GM10847 (cell line): ENCODE data around the gene LRRK2.

ENCODE experiments used
- POLR2A ChIP-seq: IDR thresholded peaks from 2 replicates; pipeline ENCODE4 v1.6.1; 2011; ENCODE audit not compliant: insufficient read length; ENCODE audit errors: extremely low read depth

Gene LRRK2

DNA sequence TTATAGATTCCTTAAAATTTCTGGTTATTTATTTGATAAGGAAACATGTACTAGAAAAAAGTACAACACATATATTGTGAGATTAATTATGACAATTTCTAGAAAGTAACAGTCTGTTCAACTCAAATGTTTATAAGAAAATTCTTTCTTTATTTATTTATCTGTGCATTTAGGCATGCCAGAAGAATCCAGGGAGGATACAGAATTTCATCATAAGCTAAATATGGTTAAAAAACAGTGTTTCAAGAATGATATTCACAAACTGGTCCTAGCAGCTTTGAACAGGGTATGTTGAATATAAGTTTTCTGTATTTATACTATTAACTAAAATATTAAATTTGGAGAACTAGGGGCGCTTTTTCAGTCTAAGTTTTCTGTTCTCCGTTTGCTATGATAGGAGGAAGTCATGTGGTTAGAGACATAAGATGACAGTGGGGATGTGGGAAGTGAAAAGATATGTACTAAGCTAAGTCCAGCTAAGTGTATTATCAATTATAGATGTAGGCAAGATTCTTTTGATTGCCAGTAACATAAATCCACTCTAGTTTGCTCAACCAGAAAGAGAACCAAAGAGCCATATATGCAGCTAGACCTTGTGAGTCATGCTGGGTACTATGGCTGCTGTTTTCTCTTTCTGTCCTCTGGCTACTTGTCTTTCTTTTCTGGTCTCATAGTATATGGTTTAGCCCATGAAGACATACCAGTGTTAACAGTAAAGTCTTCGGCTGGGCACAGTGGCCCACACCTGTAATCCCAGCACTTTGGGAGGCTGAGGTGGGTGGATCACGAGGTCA is 39.0 kb downstream of the LRRK2 start:
- TF ChIP-seq POLR2A: no peak

DNA sequence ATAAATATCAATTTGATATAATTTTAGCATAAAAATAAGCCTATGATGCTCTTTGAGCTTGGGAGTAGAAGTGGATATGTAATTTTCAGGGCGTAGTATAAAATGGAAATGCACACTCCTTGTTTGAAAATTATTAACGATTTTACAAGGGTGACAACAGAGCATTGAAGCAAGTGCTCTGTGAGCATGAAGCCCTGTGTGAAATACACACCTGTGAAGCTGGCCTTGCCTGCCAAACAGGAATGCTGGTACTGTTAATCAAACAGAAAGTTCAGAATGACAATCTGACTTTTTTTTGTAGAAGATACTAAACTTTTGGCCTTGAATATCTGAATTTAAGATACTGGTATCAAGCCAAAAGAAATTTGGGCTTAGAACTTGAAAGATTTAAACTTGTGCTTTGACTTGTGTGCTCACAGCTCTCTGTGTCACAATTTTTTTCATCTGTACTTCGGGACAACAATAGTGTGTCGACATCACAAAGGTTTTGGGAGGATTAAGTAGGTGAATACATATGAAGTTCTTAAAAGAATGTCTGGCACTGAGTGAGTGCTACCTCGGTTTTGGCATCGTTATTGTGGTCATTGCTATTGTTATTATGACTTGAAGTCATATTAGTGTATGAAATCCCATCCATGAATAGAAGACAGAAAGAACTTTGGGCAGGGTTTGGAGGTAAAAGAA is 47.3 kb downstream of the LRRK2 start:
- no peak for TF ChIP-seq POLR2A

DNA sequence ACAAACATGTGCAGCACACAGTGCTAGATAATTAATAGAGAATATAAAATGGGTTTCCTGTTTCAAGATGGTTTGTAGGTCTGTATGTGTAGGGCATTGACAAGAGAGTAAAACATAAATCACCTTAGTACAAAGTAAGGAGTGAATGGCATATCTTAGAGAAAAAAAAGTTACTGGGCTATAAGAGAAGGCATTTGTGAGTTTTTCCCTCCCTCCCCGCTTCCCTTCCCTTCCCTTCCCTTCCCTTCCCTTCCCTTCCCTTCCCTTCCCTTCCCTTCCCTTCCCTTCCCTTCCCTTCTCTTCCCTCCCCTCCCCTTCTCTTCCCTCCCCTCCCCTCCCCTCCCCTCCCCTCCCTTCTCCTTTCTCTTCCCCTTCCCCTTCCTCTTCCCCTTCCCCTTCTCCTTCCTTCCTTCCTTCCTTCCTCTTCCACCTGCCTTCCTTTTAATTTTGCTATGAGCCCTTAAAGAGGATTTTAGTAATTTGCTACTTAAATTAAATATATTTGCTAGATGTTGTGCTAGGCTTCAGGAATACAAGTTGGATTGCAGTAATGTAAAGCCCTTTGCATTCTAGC is 57.1 kb downstream of the LRRK2 start:
- no peak for TF ChIP-seq POLR2A

DNA sequence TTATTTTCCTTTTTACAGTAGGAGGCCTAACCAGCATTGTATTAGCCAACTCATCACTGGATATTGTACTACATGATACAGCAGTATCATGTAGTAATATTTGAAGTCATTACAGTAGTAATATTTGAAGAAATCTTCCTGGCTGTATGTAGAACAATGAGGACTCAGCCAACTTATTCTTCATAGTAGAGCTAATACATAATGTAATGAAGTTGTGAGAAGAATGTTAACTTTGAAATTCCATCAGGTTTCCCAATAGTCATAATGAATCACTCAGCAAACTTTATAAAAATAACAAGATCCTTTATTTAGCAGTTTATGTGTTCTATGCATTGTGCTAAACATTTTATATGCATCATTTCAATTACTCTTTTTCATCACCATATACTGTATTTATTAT is 61.8 kb downstream of the LRRK2 start:
- no peak for TF ChIP-seq POLR2A

DNA sequence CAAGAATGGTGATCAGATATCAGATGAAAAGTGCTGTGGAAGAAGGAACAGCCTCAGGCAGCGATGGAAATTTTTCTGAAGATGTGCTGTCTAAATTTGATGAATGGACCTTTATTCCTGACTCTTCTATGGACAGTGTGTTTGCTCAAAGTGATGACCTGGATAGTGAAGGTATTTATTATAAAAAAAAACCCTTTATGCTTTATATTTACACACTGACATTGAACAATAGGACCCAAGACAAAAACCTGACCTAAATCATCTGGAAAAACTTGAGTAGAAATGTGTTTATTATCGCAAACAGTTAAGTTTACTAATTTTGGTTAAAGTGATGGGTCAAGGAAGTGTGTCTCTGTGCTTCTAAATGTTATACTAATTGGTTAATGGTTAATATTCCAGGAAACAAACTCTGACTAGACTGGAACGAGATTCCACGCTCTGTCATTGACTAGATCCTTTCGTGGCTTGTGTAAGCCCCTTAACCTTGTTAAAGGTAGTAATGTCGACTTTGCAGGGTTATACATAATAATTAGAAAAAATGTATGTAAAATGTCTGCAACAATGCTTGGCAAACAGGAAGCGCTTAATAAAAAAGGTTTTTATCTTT is 62.7 kb downstream of the LRRK2 start:
- no peak for TF ChIP-seq POLR2A

DNA sequence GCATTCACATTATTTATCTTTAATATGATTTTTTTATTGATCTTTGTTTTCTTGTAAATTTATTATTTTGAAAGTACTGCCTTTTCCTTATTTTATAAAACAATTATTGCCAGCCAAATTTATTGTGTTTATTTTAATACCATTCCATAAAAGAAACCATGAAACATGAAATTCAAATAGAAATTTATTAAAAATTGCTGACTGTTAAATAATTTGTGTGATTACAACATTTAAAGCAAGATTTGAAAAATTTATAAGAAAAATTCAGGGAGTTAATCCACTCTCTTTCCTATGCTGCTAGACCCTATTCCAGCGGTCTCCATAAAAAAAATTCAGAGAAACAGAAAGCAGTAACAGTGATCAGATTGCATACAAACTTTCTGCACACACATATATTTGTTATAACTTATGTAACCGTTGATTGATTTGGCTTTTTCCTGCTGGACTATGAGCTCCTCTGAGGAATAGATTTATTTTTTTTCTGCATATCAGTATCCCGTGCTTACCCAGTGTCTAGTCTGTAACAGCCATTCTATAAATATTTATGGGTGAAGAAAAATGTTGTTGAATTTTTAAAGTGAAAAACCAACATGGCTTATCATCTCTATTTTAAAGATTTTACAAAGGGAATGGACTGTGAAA is 68.1 kb downstream of the LRRK2 start:
- no peak for TF ChIP-seq POLR2A

DNA sequence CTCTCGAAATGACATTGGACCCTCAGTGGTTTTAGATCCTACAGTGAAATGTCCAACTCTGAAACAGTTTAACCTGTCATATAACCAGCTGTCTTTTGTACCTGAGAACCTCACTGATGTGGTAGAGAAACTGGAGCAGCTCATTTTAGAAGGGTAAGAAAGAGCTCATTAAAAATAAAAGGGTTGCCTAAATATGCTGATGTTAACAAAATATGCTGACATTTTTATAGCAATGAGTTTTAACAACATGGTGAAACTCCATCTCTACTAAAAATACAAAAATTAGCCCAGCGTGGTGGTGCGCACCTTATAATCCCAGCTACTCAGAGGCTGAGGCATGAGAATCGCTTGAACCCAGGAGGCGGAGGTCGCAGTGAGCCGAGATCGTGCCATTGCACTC is 73.5 kb downstream of the LRRK2 start:
- no peak for TF ChIP-seq POLR2A

DNA sequence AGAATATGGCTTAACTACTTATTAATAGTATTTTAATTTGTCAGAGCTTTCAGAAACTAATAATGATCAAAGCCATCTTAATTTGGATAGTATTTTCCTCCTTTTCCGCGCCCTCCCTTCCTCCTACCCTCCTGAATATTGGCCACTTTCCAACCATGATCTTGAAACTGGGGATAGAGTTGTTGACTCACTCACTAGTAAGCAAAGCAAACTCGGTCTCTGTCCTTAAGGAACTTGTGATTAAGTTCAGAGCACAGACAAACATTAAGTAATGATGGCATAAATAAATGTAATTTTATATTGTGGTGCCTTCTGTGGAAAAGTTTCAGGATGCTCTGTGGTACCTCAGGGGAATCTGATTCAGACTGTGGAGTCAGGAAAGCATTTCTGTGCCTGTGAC is 75.7 kb downstream of the LRRK2 start:
- TF ChIP-seq POLR2A: no peak

DNA sequence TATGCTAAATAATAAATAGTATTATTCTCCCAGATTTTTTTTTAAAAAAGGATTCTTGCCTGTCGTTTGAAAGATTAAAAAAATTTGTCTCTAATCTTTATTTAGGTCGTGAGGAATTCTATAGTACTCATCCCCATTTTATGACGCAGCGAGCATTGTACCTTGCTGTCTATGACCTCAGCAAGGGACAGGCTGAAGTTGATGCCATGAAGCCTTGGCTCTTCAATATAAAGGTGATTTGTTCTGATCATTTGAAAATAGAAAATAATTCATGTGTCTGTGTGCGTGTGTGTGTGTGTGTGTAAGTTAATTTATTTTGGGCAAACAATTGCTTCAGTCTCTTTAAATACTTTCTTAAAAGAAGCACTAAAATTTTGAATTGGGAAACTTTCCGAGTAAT is 84.2 kb downstream of the LRRK2 start:
- no peak for TF ChIP-seq POLR2A

DNA sequence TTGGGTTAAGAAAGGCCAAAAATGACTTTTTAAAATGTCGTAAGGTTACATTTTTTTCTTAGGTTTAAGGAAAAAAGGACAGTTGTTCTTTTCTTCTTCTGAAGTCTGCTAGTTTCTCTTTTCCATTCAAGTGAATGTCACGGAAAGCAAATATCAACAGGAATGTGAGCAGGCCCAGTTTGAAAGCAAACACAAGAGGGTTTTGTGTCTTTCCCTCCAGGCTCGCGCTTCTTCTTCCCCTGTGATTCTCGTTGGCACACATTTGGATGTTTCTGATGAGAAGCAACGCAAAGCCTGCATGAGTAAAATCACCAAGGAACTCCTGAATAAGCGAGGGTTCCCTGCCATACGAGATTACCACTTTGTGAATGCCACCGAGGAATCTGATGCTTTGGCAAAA is 85.4 kb downstream of the LRRK2 start:
- no peak for TF ChIP-seq POLR2A

DNA sequence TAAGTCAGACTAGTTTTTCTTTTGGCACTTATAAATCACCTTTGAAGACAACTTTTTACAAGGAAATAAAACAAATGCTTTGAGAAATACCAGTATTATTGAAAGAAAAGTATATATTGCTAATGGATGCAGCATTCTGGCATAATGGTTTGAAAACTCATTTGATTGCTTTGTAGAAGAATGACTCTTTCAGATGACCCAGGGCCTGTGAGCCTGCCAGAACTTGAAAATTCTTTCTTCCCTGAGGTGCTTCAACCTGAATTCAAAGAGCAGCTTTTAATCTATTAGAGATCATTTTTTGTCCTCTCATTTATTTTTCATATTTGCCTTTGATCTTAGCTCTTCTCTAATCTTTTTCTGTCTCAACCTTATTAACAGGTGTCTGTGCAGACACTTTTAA is 87.4 kb downstream of the LRRK2 start:
- no peak for TF ChIP-seq POLR2A

DNA sequence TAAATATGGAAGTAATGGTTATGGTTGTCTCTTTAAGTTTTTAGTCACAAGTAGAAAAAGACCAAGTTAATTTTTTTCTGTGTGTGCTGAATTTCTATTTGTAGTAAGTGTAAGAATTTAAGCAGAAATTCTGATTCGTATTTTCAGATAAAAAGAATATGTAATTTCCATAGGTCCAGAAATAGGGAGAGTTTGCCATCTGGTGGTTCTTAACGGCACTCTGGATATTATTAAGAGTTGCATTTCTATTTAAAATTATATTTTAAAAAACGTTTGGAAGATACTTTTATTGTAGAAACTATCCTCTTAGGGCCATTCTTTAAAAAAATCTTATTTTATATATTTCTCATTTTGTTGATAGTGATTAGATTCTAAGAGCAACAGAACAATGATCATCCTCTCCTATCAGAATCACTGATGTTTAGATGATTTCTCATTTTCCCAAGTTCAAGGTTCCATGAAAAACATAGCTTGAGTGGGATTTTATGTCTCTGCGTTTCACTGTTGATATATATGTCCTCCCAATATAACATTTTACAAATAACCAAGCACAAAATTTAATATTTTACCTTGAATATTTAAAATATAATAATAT is 88.3 kb downstream of the LRRK2 start:
- no peak for TF ChIP-seq POLR2A

DNA sequence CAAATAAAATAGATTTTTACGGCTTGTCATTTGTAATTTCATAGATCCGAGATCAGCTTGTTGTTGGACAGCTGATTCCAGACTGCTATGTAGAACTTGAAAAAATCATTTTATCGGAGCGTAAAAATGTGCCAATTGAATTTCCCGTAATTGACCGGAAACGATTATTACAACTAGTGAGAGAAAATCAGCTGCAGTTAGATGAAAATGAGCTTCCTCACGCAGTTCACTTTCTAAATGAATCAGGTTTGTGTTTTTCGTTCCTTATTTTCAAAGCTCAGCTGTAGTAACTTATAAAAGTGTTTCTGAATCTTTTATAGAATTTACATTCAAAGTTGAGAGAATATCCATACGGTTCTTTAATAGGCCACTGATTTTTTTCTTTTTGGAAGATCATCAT is 89.1 kb downstream of the LRRK2 start:
- TF ChIP-seq POLR2A: no peak

DNA sequence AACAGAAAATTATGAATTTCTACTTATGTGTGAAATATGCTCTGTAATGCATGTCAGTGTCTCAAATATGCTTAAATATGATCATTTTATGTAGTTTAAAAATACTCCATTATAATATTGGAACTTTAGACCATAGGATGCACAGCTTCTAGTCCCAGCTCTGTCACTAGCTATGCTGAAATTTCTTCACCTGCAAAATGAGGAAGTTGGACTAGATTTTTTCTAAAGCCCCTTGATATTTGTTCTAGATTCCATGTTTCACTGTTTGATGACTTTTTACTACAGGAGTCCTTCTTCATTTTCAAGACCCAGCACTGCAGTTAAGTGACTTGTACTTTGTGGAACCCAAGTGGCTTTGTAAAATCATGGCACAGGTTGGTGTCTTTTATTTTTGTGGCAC is 90.1 kb downstream of the LRRK2 start:
- no peak for TF ChIP-seq POLR2A

DNA sequence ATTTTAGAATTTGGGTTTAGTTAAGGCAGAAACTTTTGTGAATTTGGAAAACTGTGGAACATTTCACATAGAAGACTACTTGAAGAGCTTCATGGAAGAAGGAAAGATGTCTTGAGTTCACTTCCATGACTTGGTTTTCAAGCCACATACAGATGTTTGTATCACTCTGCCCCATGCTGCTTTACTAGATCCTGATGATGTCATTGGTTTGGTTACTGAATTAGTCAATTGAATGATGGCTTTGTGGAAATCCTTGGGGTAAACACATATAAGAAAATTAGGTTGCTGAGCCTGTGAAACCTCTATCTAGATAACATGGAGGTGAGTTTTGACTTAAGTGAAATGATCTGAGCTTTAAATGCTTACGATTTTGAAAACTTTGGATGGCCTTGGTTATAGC is 90.6 kb downstream of the LRRK2 start:
- TF ChIP-seq POLR2A: no peak

DNA sequence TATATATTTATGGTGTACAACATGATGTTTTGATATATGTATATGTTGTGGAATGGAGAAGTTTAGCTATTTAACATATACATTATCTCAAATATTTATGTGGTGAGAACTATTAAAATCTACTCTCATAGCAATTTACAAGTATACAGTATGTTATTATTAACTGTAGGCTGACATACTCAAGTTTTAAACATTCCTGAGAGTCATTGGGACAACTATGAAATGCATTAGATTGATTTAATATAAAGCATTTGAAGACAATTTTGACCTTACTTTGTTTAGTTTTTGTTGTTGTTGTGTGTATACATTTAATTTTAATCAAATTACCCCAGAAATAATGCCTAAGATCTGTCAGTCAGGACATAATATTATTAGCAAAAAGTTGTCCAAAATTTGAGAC is 99.5 kb downstream of the LRRK2 start:
- TF ChIP-seq POLR2A: no peak
